ENCODE results near the gene MYCN.

Gene MYCN

DNA sequence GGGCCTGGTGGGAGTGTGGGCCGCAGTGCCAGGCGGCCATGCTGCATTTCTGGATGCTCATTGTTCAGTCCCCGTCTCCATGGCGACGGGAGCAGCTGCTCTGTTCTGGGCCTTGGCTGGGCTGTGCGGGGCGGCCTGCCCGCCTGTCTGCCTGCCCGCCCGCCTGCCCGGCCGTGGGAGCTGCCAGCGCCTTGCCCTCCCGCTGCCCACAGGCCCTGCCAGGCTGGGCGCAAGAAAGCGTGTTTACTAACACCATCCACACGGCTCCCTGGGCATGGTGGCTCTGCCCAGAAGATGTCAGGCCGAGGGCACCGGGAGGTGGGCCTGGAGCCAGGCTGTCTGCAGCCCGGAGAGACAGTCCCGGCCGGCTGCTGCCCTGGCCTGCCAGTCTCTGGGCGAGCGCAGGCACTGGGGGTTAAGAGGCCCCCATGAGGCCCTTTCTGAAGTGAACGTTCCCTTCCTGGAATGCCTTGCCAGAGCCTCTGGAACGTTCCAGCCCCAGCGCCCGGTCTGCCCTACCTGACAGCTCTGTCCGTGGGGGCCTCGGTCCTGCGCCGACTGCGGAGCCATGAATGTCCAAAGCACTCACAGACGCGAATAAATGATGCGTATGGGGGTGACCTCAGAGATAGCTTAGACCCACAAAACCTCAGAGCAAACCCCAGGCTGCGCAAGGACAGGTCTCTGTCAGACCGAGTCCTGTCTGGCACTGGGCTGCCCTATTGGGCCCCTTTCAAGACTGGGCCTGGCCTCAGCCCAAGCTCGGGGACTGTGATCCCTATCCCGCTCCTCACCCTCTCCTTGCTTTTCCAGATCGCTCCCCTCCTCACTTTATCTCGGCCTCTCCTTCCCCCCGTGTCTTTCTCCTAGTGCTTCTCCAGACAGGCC lies 44.3 kb downstream of the MYCN start:
- TF ChIP-seq EZH2 (IDR thresholded peaks at IDR 0.05; ENCODE audit: borderline replicate concordance, low read length) (no peak), CTCF (IDR thresholded peaks at IDR 0.05; ENCODE audit: low read length) (no peak)
- no peaks in the 10 kb centered on the region for H3K36me3 ChIP-seq (ENCODE audit: insufficient read depth, low read length)
- H3K9me3 ChIP-seq (ENCODE audit: low read length) = no peaks in the 10 kb centered on the region
- no peaks in the 10 kb centered on the region for H3K27me3 ChIP-seq (ENCODE audit: insufficient read depth, low read length)
- H3K79me2 ChIP-seq (ENCODE audit: insufficient read depth, low read length) = no peaks in the 10 kb centered on the region
- no peak overlapping the region for H2AFZ ChIP-seq (ENCODE audit: low read length)
- H3K4me2 ChIP-seq (ENCODE audit: low read length) = no peak overlapping the region
- H3K9me2 ChIP-seq (ENCODE audit: low read depth, low read length) = no peaks in the 10 kb centered on the region
- H3F3A ChIP-seq (ENCODE audit: insufficient read depth, low read length) = no peaks in the 10 kb centered on the region
- H3K27ac ChIP-seq (ENCODE audit: low read depth, low read length, poor library complexity, severe bottlenecking) = no peak overlapping the region
- no peaks in the 10 kb centered on the region for H3K4me1 ChIP-seq (ENCODE audit: insufficient read depth, low read length, severe bottlenecking)
- no peaks in the 10 kb centered on the region for H4K20me1 ChIP-seq (ENCODE audit: insufficient read depth, low read length)
- no peak overlapping the region for H3K9ac ChIP-seq (ENCODE audit: low read length)
- H3K4me3 ChIP-seq (ENCODE audit: low read depth, low read length, poor library complexity, severe bottlenecking) = no peak overlapping the region

GRCh38 chr2:15985531-15985930 lies 45.2 kb downstream of the MYCN start:
- no peaks in the 10 kb centered on the region for H3K79me2 ChIP-seq (ENCODE audit: insufficient read depth, low read length)
- no peaks in the 10 kb centered on the region for H3K4me1 ChIP-seq (ENCODE audit: insufficient read depth, low read length, severe bottlenecking)
- H3K4me2 ChIP-seq (ENCODE audit: low read length) = no peak overlapping the region
- H3K9me2 ChIP-seq (ENCODE audit: low read depth, low read length) = no peaks in the 10 kb centered on the region
- no peak overlapping the region for H3K9ac ChIP-seq (ENCODE audit: low read length)
- TF ChIP-seq CTCF (IDR thresholded peaks at IDR 0.05; ENCODE audit: low read length) = no peak
- TF ChIP-seq EZH2 (IDR thresholded peaks at IDR 0.05; ENCODE audit: borderline replicate concordance, low read length) = no peak
- no peak overlapping the region for H2AFZ ChIP-seq (ENCODE audit: low read length)
- H4K20me1 ChIP-seq (ENCODE audit: insufficient read depth, low read length) = no peaks in the 10 kb centered on the region
- no peak overlapping the region for H3K27ac ChIP-seq (ENCODE audit: low read depth, low read length, poor library complexity, severe bottlenecking)
- no peaks in the 10 kb centered on the region for H3K27me3 ChIP-seq (ENCODE audit: insufficient read depth, low read length)
- H3F3A ChIP-seq (ENCODE audit: insufficient read depth, low read length) = no peaks in the 10 kb centered on the region
- no peaks in the 10 kb centered on the region for H3K36me3 ChIP-seq (ENCODE audit: insufficient read depth, low read length)
- no peak overlapping the region for H3K4me3 ChIP-seq (ENCODE audit: low read depth, low read length, poor library complexity, severe bottlenecking)
- H3K9me3 ChIP-seq (ENCODE audit: low read length) = no peaks in the 10 kb centered on the region

DNA sequence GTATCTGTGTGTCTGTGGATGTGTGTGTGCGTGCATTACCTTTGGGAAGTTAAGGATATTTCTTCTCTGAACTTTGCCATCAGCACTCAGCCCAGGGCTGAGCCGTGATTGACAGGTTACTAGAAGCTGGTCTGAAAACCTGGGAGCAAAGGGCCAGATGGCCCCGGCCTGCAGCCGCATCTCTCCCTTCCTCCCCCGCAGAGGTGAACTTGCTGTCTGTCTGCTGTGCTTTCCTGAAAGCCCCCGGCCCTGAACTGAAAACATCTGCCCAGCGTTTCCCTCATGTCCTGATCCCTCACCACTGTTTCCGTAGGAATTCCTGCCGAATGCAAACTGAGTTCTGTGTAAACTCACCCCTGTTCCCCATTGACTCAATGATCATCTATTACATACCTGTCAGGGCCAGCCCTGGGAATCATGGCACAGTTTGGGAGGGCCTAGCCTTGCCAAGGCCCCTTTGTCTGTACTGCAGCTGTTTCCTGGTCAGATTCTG lies 45.8 kb downstream of the MYCN start:
- no peaks in the 10 kb centered on the region for H3F3A ChIP-seq (ENCODE audit: insufficient read depth, low read length)
- TF ChIP-seq EZH2 (IDR thresholded peaks at IDR 0.05; ENCODE audit: borderline replicate concordance, low read length) (no peak), CTCF (IDR thresholded peaks at IDR 0.05; ENCODE audit: low read length) (no peak)
- H3K9me3 ChIP-seq (ENCODE audit: low read length) = no peaks in the 10 kb centered on the region
- H3K9me2 ChIP-seq (ENCODE audit: low read depth, low read length) = no peaks in the 10 kb centered on the region
- H3K79me2 ChIP-seq (ENCODE audit: insufficient read depth, low read length) = no peaks in the 10 kb centered on the region
- no peak overlapping the region for H3K4me2 ChIP-seq (ENCODE audit: low read length)
- H3K27me3 ChIP-seq (ENCODE audit: insufficient read depth, low read length) = no peaks in the 10 kb centered on the region
- no peak overlapping the region for H3K27ac ChIP-seq (ENCODE audit: low read depth, low read length, poor library complexity, severe bottlenecking)
- H3K4me3 ChIP-seq (ENCODE audit: low read depth, low read length, poor library complexity, severe bottlenecking) = no peak overlapping the region
- no peaks in the 10 kb centered on the region for H3K36me3 ChIP-seq (ENCODE audit: insufficient read depth, low read length)
- H2AFZ ChIP-seq (ENCODE audit: low read length) = no peak overlapping the region
- no peak overlapping the region for H3K9ac ChIP-seq (ENCODE audit: low read length)
- H3K4me1 ChIP-seq (ENCODE audit: insufficient read depth, low read length, severe bottlenecking) = no peaks in the 10 kb centered on the region
- H4K20me1 ChIP-seq (ENCODE audit: insufficient read depth, low read length) = no peaks in the 10 kb centered on the region

Measured in OCI-LY1 (cell line).